Endodermal cell (in vitro differentiated cells): ENCODE data around the gene FLCN. TPM values are rescaled to one million over a fixed set of nuclear protein-coding genes. Genes with fewer than 3 reads are reported as not detected.

Source experiments
- DNase-seq: peaks from one replicate; pipeline ENCODE4 v3.0.0-alpha.2; 2017
- H3K27ac ChIP-seq: 2 replicates; pipeline ENCODE4 v1.5.1; 2013; ENCODE audit warnings: mild to moderate bottlenecking, low read depth, low read length, moderate library complexity
- H3K27me3 ChIP-seq: 2 replicates; pipeline ENCODE4 v1.6.1; 2013; ENCODE audit warnings: mild to moderate bottlenecking, low read length, moderate library complexity; ENCODE audit not compliant: insufficient read depth, control insufficient read depth, poor library complexity, severe bottlenecking
- H3K36me3 ChIP-seq: 2 replicates; pipeline ENCODE4 v1.7.0; 2013; ENCODE audit warnings: mild to moderate bottlenecking, low read length, moderate library complexity; ENCODE audit not compliant: control insufficient read depth, insufficient read depth
- H3K4me1 ChIP-seq: one replicate; pipeline ENCODE4 v1.7.0; 2013; ENCODE audit warnings: low read length; ENCODE audit not compliant: control insufficient read depth, insufficient read depth
- H3K4me3 ChIP-seq: 2 replicates; pipeline ENCODE4 v1.5.1; 2013; ENCODE audit warnings: mild to moderate bottlenecking, low read length, moderate library complexity
- H3K9ac ChIP-seq: 2 replicates; pipeline ENCODE4 v1.6.1; 2013; ENCODE audit warnings: mild to moderate bottlenecking, low read length, moderate library complexity; ENCODE audit not compliant: poor library complexity, severe bottlenecking; ENCODE audit errors: extremely low read depth
- H3K9me3 ChIP-seq: 2 replicates; pipeline ENCODE4 v1.6.1; 2013; ENCODE audit warnings: mild to moderate bottlenecking, low read length, moderate library complexity; ENCODE audit not compliant: control insufficient read depth
- H3K27ac Mint-ChIP-seq: 2 replicates; pipeline ENCODE4 v1.8.0; 2020; ENCODE audit warnings: mixed read lengths
- H3K27me3 Mint-ChIP-seq: 2 replicates; pipeline ENCODE4 v1.8.0; 2021; ENCODE audit warnings: mild to moderate bottlenecking, mixed read lengths; ENCODE audit not compliant: insufficient read depth
- H3K36me3 Mint-ChIP-seq: 2 replicates; pipeline ENCODE4 v1.8.0; 2020; ENCODE audit warnings: low read depth, mixed read lengths
- H3K4me1 Mint-ChIP-seq: 2 replicates; pipeline ENCODE4 v1.8.0; 2020; ENCODE audit warnings: mixed read lengths
- H3K4me3 Mint-ChIP-seq: 2 replicates; pipeline ENCODE4 v1.8.0; 2020; ENCODE audit warnings: mild to moderate bottlenecking, moderate library complexity, mixed read lengths
- H3K9me3 Mint-ChIP-seq: 2 replicates; pipeline ENCODE4 v1.8.0; 2020; ENCODE audit warnings: mild to moderate bottlenecking, mixed read lengths
- WGBS, 2 experiments: methylation state at CpG; one replicate each; pipeline versions ENCODE4 v1.1.5 to v1.1.7; 2013; ENCODE audit warnings: missing lambda C conversion rate in 2 of 2, mixed read lengths in 1 of 2; ENCODE audit not compliant: insufficient coverage in 1 of 2, insufficient read length in 1 of 2; 5-methylcytosine and 5-hydroxymethylcytosine counted together
- total RNA-seq, 2 donors: library from RNA; stranded (reverse); fragmentation: NEBNext Ultra II Directional in 1 of 2; extraction: Animal tissue kit (Norgen Biotek cat#: 25700) in 1 of 2; gene quantifications; 2 replicates in 1 of 2; 3 replicates in 1 of 2; pipeline ENCODE4 v1.2.1, GENCODE V29; 2021
- TF ChIP-seq, protein P1 (sequence below): fragments of 200-600 bp; sonication (generic); conservative IDR thresholded peaks from 2 replicates; pipeline ENCODE4 v1.5.0; 2021; ENCODE audit warnings: antibody characterized with exemption, mild to moderate bottlenecking

The FLCN gene
- total RNA-seq, 2 donors from 2014 or later, result 41.8 to 47.2 TPM

DNA sequence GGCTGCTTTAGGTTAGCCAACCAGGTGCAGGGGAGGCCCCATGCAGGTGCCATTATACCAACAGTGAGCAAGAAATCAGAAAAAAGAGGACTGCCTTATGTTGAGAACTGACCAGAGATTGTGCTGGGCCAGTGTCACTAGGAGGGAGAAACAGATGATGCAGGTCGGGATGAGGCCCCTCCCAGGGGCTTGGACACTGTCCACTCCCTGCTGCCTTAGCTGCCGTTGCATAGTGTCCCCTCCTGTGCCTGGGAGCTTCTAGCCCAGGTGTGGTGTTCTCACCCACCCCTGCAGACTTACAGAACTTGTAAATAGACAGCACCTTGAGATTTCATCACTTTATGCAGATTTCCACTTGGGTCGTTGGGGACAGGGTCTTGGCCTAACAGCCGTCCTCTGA, 67.6 kb downstream of the FLCN start:
- peaks cover 26% of the 10 kb centered on the region for H3K36me3 ChIP-seq
- no peaks in the 10 kb centered on the region for H3K9me3 ChIP-seq
- TF ChIP-seq, protein P1, sequence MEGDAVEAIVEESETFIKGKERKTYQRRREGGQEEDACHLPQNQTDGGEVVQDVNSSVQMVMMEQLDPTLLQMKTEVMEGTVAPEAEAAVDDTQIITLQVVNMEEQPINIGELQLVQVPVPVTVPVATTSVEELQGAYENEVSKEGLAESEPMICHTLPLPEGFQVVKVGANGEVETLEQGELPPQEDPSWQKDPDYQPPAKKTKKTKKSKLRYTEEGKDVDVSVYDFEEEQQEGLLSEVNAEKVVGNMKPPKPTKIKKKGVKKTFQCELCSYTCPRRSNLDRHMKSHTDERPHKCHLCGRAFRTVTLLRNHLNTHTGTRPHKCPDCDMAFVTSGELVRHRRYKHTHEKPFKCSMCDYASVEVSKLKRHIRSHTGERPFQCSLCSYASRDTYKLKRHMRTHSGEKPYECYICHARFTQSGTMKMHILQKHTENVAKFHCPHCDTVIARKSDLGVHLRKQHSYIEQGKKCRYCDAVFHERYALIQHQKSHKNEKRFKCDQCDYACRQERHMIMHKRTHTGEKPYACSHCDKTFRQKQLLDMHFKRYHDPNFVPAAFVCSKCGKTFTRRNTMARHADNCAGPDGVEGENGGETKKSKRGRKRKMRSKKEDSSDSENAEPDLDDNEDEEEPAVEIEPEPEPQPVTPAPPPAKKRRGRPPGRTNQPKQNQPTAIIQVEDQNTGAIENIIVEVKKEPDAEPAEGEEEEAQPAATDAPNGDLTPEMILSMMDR, result no peak
- WGBS, 2 experiments, result 86 to 96% methylated on average over 4 of the region's 4 CpGs
- H3K4me1 ChIP-seq, result peaks cover 11% of the 10 kb centered on the region
- Mint-ChIP-seq H3K27ac (no peak overlapping the region), H3K4me3 (no peak overlapping the region), H3K9me3 (no peaks in the 10 kb centered on the region), H3K27me3 (no peaks in the 10 kb centered on the region), H3K4me1 (peaks cover 5% of the 10 kb centered on the region), H3K36me3 (peaks cover 56% of the 10 kb centered on the region)
- H3K9ac ChIP-seq, result no peak overlapping the region
- H3K27ac ChIP-seq, result no peak overlapping the region
- DNase-seq, result no peak
- no peaks in the 10 kb centered on the region for H3K27me3 ChIP-seq
- no peak overlapping the region for H3K4me3 ChIP-seq

DNA sequence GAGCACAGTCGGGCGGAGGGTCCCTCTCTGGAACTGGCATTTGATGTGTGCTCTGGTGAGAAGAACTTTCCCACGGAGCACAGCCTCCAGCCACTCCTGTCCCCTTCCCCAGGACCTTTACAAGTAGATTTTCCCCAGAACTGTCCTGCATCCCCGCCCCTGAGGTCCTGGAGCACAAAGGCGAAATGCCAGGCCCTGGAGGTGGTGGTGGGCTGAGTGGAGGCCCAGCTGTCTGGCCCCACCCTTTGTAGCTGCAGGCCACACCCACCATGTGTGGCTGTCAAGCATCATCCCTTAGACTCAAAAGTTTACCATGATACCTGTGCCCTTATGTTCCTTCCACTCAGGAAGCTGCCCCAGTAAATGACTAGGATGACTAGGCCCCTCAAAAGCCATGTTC, 68.6 kb downstream of the FLCN start:
- H3K9me3 Mint-ChIP-seq, result no peaks in the 10 kb centered on the region
- Histone ChIP-seq H3K9me3 (no peaks in the 10 kb centered on the region), H3K27me3 (no peaks in the 10 kb centered on the region), H3K36me3 (peaks cover 28% of the 10 kb centered on the region), H3K4me1 (peaks cover 11% of the 10 kb centered on the region), H3K9ac (no peak overlapping the region), H3K4me3 (no peak overlapping the region), H3K27ac (no peak overlapping the region)
- no peak overlapping the region for H3K4me3 Mint-ChIP-seq
- 90 to 93% methylated on average over 2 to 5 of the region's 5 CpGs for WGBS, 2 experiments
- TF ChIP-seq, protein P1, result no peak
- no peak for DNase-seq
- H3K4me1 Mint-ChIP-seq, result peaks cover 5% of the 10 kb centered on the region
- peaks cover 51% of the 10 kb centered on the region for H3K36me3 Mint-ChIP-seq
- no peaks in the 10 kb centered on the region for H3K27me3 Mint-ChIP-seq
- peak overlapping the region; percentile 21 for H3K27ac Mint-ChIP-seq

DNA sequence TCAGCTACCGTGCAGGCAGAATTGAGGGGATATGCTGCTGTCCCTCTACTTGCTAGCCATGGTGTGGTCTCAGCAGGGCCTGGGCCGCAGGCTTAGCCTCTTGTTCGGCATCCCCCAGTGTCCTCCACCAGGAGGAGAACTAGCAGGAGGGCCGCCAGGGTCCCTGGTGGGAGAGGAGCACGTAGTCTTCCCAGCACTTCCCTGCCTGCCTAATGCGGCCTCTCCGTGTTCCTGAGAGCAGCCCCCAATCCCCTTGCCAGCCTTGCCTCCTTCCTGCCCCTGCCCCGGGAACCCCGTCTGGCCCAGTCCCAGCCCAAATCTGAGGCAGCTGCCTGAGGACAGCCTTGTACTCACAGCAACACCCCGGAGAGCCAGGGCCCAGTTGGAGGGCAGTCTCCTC, 69.0 kb downstream of the FLCN start:
- Histone ChIP-seq H3K9me3 (no peaks in the 10 kb centered on the region), H3K27me3 (no peaks in the 10 kb centered on the region), H3K4me3 (no peak overlapping the region), H3K27ac (no peak overlapping the region), H3K9ac (no peak overlapping the region), H3K36me3 (peaks cover 28% of the 10 kb centered on the region), H3K4me1 (peaks cover 11% of the 10 kb centered on the region)
- no peak for DNase-seq
- no peaks in the 10 kb centered on the region for H3K9me3 Mint-ChIP-seq
- no peaks in the 10 kb centered on the region for H3K27me3 Mint-ChIP-seq
- peaks cover 51% of the 10 kb centered on the region for H3K36me3 Mint-ChIP-seq
- TF ChIP-seq, protein P1, result peak; percentile 19
- peak overlapping the region; percentile 21 for H3K27ac Mint-ChIP-seq
- no peak overlapping the region for H3K4me3 Mint-ChIP-seq
- H3K4me1 Mint-ChIP-seq, result peaks cover 5% of the 10 kb centered on the region
- 92 to 95% methylated on average over 6 to 10 of the region's 10 CpGs for WGBS, 2 experiments
